ENCODE results near the gene FHOD1. TPM values are rescaled to one million over a fixed set of nuclear protein-coding genes. Genes with fewer than 3 reads are reported as not detected.
A peak's percentile ranks its signal among the peaks of the same experiment; 100 is the strongest.

The FHOD1 gene
- total and polyA plus RNA-seq, 8 donors: 68.4 to 300 (median 186) TPM

DNA sequence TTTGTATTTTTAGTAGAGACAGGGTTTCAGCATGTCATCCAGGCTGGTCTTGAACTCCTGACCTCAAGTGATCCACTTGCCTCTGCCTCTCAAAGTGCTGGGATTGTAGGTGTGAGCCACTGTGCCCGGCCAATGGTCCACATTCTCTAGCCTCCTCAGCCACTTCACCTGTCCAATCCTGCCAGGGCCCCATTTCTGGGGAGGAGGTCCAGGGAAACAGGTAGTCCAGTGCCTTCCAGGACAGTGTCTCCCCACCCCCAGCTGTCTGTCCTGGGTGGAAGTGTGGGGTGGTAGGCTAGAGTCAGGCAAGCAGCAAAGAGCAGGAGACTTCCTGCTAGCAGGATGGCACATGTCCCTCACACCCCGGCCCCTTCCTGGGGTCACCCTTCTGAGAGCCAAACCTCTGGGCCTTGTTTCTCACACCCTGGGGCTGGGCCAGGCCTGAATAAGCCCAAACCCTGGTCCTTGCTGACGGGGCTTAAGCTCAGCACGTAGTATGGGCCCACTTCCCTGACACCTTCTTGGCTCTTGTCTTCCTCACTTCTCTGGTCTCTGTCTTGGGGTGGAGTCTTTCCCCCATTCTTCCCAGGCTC is 5.0 kb downstream of the FHOD1 start:
- H3K4me1 ChIP-seq: peaks cover 63 to 69% of the 10 kb centered on the region in 2 donors
- TF ChIP-seq, protein P1, sequence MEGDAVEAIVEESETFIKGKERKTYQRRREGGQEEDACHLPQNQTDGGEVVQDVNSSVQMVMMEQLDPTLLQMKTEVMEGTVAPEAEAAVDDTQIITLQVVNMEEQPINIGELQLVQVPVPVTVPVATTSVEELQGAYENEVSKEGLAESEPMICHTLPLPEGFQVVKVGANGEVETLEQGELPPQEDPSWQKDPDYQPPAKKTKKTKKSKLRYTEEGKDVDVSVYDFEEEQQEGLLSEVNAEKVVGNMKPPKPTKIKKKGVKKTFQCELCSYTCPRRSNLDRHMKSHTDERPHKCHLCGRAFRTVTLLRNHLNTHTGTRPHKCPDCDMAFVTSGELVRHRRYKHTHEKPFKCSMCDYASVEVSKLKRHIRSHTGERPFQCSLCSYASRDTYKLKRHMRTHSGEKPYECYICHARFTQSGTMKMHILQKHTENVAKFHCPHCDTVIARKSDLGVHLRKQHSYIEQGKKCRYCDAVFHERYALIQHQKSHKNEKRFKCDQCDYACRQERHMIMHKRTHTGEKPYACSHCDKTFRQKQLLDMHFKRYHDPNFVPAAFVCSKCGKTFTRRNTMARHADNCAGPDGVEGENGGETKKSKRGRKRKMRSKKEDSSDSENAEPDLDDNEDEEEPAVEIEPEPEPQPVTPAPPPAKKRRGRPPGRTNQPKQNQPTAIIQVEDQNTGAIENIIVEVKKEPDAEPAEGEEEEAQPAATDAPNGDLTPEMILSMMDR (IDR thresholded peaks at IDR 0.05): no peak
- H3K36me3 ChIP-seq: peaks cover 0 to 30% of the 10 kb centered on the region in 2 donors
- peak in 2 of 4 donors; percentile 94 to 95 for DNase-seq
- H3K4me3 ChIP-seq: no peak overlapping the region
- intact Hi-C loops (cut with DNase I): no loop called here
- ATAC-seq: no peak
- no peaks in the 10 kb centered on the region for H3K9me3 ChIP-seq
- peak overlapping the region; percentile 92 to 97 for H3K27ac ChIP-seq
- H3K27me3 ChIP-seq: no peaks in the 10 kb centered on the region

DNA sequence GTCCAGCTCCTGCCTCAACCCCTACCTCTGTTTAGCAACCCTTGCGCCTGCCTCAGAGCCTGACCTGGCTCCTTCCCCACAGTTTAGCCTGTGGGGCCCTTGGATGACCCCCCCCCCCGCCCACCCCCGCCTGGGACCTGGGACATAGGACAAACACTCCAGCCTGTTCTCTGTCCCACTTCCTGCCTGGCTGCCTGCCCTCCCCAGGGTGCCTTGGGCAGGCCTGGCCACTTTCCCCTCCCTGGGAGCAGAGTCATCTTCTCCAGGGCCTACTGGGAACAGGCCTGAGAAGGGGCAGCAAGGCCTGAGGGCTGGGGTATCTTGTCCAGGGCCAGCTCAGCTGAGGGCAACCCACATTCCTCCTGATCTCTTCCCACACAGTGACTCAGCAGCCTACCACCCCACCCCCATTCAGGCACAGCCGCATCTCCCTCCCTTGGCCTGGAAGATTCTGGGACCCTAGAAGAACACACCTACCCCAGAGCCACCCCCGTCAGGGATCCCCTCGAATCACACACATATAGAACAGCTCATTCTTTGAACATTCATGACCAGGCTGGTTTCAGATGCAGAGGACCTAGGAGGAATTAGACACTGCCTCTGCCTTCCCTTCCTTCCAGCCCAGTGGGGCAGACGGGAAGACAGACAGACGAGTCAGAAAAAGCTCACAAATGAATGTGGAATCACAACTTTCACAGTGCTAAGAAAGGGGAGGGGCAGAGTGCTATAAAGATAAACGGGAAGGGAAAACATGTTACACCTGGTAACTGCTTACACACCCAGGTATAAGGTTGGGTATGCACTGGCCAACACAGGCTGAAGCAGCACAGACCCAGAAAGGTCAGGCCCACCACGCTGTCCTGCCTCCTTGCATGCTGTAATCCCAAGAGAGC is 6.0 kb downstream of the FHOD1 start:
- peaks cover 0 to 40% of the 10 kb centered on the region in 2 donors for H3K36me3 ChIP-seq
- TF ChIP-seq, protein P1 (IDR thresholded peaks at IDR 0.05): no peak
- H3K4me1 ChIP-seq: peaks cover 63 to 69% of the 10 kb centered on the region in 2 donors
- no peaks in the 10 kb centered on the region for H3K9me3 ChIP-seq
- H3K4me3 ChIP-seq: no peak overlapping the region
- DNase-seq: peak in 3 of 4 donors; percentile 64 to 89 (median 85)
- peak overlapping the region; percentile 92 to 97 for H3K27ac ChIP-seq
- intact Hi-C loops (cut with DNase I): no loop called here
- ATAC-seq: peak; percentile 59
- no peaks in the 10 kb centered on the region for H3K27me3 ChIP-seq

DNA sequence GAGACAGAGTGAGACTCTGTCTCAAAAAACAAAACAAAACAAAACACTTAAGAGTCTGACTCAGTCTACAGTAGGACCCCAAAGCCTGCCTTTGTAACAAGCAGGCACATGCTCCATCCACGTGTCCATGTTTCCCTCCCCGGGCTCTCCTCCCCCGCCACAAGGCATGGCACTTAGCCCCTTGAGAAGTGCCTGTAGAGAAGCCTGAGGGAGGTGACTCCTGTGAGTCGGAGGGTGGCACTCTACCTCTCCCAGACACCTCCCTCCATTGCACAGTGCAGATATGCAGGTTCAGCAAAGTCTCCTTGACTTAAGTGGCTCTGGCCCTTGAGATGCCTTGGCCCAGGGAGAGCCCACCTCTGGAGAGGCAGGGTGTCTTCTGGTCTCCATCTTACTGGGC is 6.8 kb downstream of the FHOD1 start:
- no peak overlapping the region for H3K4me3 ChIP-seq
- DNase-seq: peak in 3 of 4 donors; percentile 68 to 88 (median 80)
- peak overlapping the region; percentile 92 to 97 for H3K27ac ChIP-seq
- H3K36me3 ChIP-seq: peaks cover 0 to 47% of the 10 kb centered on the region in 2 donors
- ATAC-seq: peak; percentile 73
- TF ChIP-seq, protein P1 (IDR thresholded peaks at IDR 0.05): no peak
- no peaks in the 10 kb centered on the region for H3K9me3 ChIP-seq
- H3K27me3 ChIP-seq: no peaks in the 10 kb centered on the region
- intact Hi-C loops (cut with DNase I): no loop called here
- peaks cover 60 to 62% of the 10 kb centered on the region in 2 donors for H3K4me1 ChIP-seq

DNA sequence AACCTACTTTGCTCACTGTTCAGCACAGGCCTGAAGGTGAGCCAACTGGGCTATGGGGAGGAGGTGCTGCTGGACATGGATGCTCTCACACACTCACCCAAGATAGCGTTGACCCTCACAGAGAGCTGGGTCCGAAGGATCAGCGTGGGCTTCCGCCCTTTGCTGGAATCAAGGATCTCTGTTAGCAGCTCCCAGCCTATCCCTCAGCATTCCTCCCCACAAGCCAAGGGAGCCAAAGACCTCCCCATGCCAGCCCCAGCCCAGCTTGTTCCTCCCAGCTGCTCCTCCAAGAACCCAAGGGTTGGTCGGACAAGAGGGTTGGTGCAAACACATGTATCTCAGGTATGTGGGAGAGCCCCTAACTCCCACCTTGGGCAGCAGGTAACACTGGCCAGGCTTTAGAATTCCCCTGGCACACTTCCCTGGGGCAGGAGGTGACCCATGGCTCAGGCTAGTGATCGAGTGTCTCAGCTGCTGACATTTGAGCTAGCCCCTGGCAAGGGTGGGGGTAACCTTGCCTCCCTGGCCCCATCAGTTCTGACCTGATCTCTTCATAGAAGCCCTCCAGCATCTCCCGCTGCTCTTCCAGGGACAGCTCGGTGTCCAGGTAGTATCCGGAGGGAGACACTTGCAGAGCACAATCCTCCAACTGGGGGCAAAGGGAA is 8.3 kb downstream of the FHOD1 start:
- H3K36me3 ChIP-seq: peaks cover 0 to 63% of the 10 kb centered on the region in 2 donors

More for the DNA sequence above, 8.3 kb downstream of the FHOD1 start:
- intact Hi-C loops (cut with DNase I): no loop called here
- Histone ChIP-seq H3K4me3 (no peak overlapping the region), H3K4me1 (peaks cover 44 to 46% of the 10 kb centered on the region in 2 donors), H3K9me3 (no peaks in the 10 kb centered on the region), H3K27me3 (no peaks in the 10 kb centered on the region), H3K27ac (peak overlapping the region in 1 of 2 donors; percentile 97)
- DNase-seq: peak in 1 of 4 donors; percentile 30
- no peak for ATAC-seq
- TF ChIP-seq, protein P1 (IDR thresholded peaks at IDR 0.05): no peak

Data from left lung (tissue), 10 donors.